Gastroesophageal sphincter (tissue), 4 donors: ENCODE measurements around the gene CFD. TPM values are rescaled to one million over a fixed set of nuclear protein-coding genes. Genes with fewer than 3 reads are reported as not detected.

Source experiments
- ATAC-seq: fragments of 150-250 bp; one replicate; pipeline ENCODE4 v1.9.1; 2016; ENCODE audit warnings: mild to moderate bottlenecking, moderate library complexity
- H3K27ac ChIP-seq, 4 donors: fragments of 200-600 bp; sonication (generic) in 3 of 4; 1 replicate in 3 of 4; 2 replicates in 1 of 4; pipeline ENCODE4 v1.5.1; 2016 to 2019
- H3K27me3 ChIP-seq: fragments of 200-600 bp; sonication (generic); one replicate; pipeline ENCODE4 v1.5.1; 2019
- H3K36me3 ChIP-seq, 2 donors: fragments of 200-600 bp; sonication (generic); one replicate each; pipeline ENCODE4 v1.5.1; 2019; ENCODE audit warnings: control low read depth in 1 of 2
- H3K4me1 ChIP-seq, 3 donors: fragments of 200-600 bp; sonication (generic); 1 replicate in 2 of 3; 2 replicates in 1 of 3; pipeline ENCODE4 v1.5.1; 2016 to 2019; ENCODE audit warnings: control low read depth in 2 of 3
- H3K4me3 ChIP-seq, 2 donors: fragments of 200-600 bp; sonication (generic); one replicate each; pipeline ENCODE4 v1.5.1; 2019; ENCODE audit warnings: mild to moderate bottlenecking in 1 of 2, moderate library complexity in 1 of 2
- H3K9me3 ChIP-seq, 3 donors: fragments of 200-600 bp; sonication (generic); one replicate each; pipeline ENCODE4 v1.5.1; 2017 to 2019; ENCODE audit warnings: control low read depth in 2 of 3
- CTCF ChIP-seq, 4 experiments: fragments of 200-600 bp in 2 of 4; fragments of 450-650 bp in 2 of 4; sonication (generic) in 1 of 4; IDR thresholded peaks; one replicate each; pipeline ENCODE4 v1.5.1; 2017 to 2019; ENCODE audit warnings: antibody characterized with exemption in 4 of 4, mild to moderate bottlenecking in 2 of 4, moderate library complexity in 2 of 4
- EP300 ChIP-seq: sonication (generic); formaldehyde crosslinking; IDR thresholded peaks from one replicate; pipeline ENCODE4 v1.6.1; 2017; ENCODE audit warnings: antibody characterized with exemption, mild to moderate bottlenecking
- POLR2A ChIP-seq, 2 donors: fragments of 450-650 bp; IDR thresholded peaks; one replicate each; pipeline ENCODE4 v1.6.1; 2017; ENCODE audit warnings: antibody characterized with exemption in 2 of 2, mild to moderate bottlenecking in 2 of 2, moderate library complexity in 1 of 2
- POLR2AphosphoS5 ChIP-seq: sonication (generic); formaldehyde crosslinking; IDR thresholded peaks from one replicate; pipeline ENCODE4 v1.6.1; 2017; ENCODE audit warnings: antibody characterized with exemption
- WGBS, 2 donors: methylation state at CpG; one replicate each; pipeline ENCODE4 v1.1.5; 2018; ENCODE audit warnings: low coverage in 1 of 2; 5-methylcytosine and 5-hydroxymethylcytosine counted together
- total RNA-seq, 4 donors: library from RNA; depleted of rRNA; stranded (reverse); fragments of >200 nt; gene quantifications; one replicate each; pipeline ENCODE4 v1.1.0, GENCODE V29; 2016

Gene CFD
- total RNA-seq, 4 donors from 2014 or later: 229 to 1,118 (median 654) TPM

GRCh38 chr19:892894-893689 lies 33.6 kb downstream of the CFD start, which contains the start of the genes MED16 and RNU6-9:
MED16 (minus strand) TSS chr19:893187; CDS start chr19:891131, 2,056 bp downstream.
RNU6-9 (plus strand) TSS chr19:893484.
- no peak for TF ChIP-seq EP300
- TF ChIP-seq POLR2AphosphoS5: no peak
- TF ChIP-seq CTCF (IDR thresholded peaks at IDR 0.05): peak in 1 of 4 experiments; percentile 17
- peak; percentile 30 to 39 for TF ChIP-seq POLR2A (IDR thresholded peaks at IDR 0.05)

GRCh38 chr19:896434-896833 lies 37.0 kb downstream of the CFD start:
- H3K27ac ChIP-seq: no peak overlapping the region
- H3K36me3 ChIP-seq: peaks cover 0 to 42% of the 10 kb centered on the region in 2 donors
- TF ChIP-seq POLR2AphosphoS5 (no peak), CTCF (IDR thresholded peaks at IDR 0.05) (no peak), POLR2A (IDR thresholded peaks at IDR 0.05) (no peak), EP300 (no peak)
- ATAC-seq: no peak
- H3K4me1 ChIP-seq: peaks cover 0 to 16% (median 5%) of the 10 kb centered on the region in 3 donors
- H3K4me3 ChIP-seq: no peak overlapping the region
- WGBS, 2 donors: 80 to 88% methylated on average over 1 to 4 of the region's 10 CpGs
- no peaks in the 10 kb centered on the region for H3K27me3 ChIP-seq
- H3K9me3 ChIP-seq: no peaks in the 10 kb centered on the region

More at GRCh38 chr19:892894-893689, 33.6 kb downstream of the CFD start, which contains the start of the genes MED16 and RNU6-9:
- WGBS, 2 donors: 1% methylated on average over 16 to 17 of the region's 69 CpGs
- peak within 1 kb of the TSS; percentile 51 to 78 for H3K4me3 ChIP-seq
- peak; percentile 97 for ATAC-seq
- no peaks in the 10 kb centered on the region for H3K27me3 ChIP-seq
- peak within 1 kb of the TSS; percentile 48 to 97 (median 88) for H3K27ac ChIP-seq
- peaks cover 0 to 25% (median 5%) of the 10 kb centered on the region in 3 donors for H3K4me1 ChIP-seq
- H3K9me3 ChIP-seq: no peaks in the 10 kb centered on the region
- H3K36me3 ChIP-seq: peaks cover 0 to 47% of the 10 kb centered on the region in 2 donors

DNA sequence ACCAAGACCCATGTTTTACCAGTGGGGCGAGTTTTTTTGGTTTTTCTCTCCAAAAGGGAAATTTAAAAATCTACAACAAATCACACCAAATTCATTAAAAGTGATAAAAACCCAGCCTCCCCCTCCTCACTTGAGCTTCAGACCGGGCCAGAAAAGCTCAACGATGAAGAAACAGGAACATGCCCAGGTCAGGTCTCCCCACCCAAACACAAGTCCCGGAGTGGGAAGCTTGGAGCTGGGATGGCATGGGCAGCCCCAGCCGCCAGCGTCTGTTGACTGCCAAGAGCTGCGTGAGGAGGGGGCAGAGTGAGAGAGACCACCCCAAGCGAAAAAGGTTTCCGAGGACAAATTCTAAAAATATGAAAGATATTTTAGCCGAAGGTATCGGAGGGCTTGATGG lies 37.5 kb downstream of the CFD start:
- Histone ChIP-seq H3K36me3 (peaks cover 0 to 48% of the 10 kb centered on the region in 2 donors), H3K27me3 (no peaks in the 10 kb centered on the region), H3K9me3 (no peaks in the 10 kb centered on the region), H3K4me3 (no peak overlapping the region), H3K27ac (no peak overlapping the region), H3K4me1 (peaks cover 0 to 11% (median 2%) of the 10 kb centered on the region in 3 donors)
- TF ChIP-seq CTCF (IDR thresholded peaks at IDR 0.05) (no peak), POLR2AphosphoS5 (no peak), POLR2A (IDR thresholded peaks at IDR 0.05) (no peak), EP300 (no peak)
- no peak for ATAC-seq
- WGBS, 2 donors: 41 to 94% methylated on average over 3 to 8 of the region's 11 CpGs

DNA sequence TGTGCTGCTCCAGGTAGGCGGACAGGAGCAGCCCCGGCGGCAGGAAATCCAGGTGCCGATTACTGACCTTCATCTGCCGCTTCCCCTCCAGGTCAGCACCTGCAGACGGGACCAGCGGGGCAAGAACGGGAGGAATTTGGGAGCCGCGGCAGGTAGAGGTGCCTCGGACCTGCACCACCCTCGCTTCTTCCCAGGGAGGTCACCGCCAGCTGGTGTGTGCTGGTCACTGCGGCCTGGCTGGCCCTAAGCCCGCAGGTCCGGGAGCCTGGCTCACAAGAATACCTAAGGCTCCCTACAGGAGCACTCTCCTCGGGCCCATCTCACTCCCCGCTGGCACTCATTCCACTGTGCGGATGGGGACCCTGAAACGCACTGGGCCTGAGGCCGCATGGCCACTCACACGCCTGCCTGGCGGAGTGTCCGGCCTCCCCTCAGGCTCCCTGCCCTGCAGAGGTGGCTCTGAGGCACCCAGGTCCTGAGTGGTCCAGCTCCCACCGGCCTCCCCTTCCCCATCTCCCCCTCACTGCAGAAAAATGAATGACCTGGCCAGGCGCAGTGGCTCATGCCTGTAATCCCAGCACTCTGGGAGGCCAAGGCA lies 38.1 kb downstream of the CFD start:
- TF ChIP-seq POLR2A (IDR thresholded peaks at IDR 0.05) (no peak), EP300 (no peak), POLR2AphosphoS5 (no peak), CTCF (IDR thresholded peaks at IDR 0.05) (no peak)
- Histone ChIP-seq H3K27ac (no peak overlapping the region), H3K36me3 (peaks cover 0 to 48% of the 10 kb centered on the region in 2 donors), H3K9me3 (no peaks in the 10 kb centered on the region), H3K4me3 (no peak overlapping the region), H3K4me1 (peaks cover 0 to 6% (median 0%) of the 10 kb centered on the region in 3 donors), H3K27me3 (no peaks in the 10 kb centered on the region)
- ATAC-seq: no peak
- 100% methylated on average over 2 to 3 of the region's 26 CpGs for WGBS, 2 donors
